NCI-H524 (cell line): ENCODE data around the gene VAPB.
"Not testable (repeated sequence)": the region's sequence is repeated elsewhere in the genome, so short reads cannot be mapped to it uniquely, and the experiment has no call there.

Source experiments
- DNase-seq, 2 experiments: peaks; one replicate each; lab custom pipeline; 2025; lab: John Stamatoyannopoulos, UW

VAPB gene, protein sequence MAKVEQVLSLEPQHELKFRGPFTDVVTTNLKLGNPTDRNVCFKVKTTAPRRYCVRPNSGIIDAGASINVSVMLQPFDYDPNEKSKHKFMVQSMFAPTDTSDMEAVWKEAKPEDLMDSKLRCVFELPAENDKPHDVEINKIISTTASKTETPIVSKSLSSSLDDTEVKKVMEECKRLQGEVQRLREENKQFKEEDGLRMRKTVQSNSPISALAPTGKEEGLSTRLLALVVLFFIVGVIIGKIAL

DNA sequence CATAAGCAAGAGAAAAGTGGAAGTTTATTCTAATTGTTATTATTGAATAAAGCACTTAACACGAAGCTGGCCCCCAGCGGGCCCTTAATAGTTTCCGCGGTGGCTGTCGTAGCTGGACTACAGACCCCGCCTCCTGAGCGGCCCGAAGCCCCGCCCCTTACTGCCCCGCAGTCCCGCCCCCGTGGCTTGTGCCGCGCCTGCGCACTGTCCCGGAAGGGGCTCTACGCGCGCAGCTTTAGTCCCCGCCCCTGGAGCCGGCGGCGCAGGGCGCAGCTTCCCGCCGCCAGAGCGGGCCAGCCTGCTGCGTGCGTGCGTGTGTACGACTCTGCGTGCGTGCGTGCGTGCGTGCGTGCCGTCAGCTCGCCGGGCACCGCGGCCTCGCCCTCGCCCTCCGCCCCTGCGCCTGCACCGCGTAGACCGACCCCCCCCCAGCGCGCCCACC lies at the start of gene VAPB:
Gene VAPB (plus strand): TSS at position 348 of the 442 bp plus-strand sequence. CDS start 231 bp downstream, outside the sequence.
- peak; percentile 83 to 92 for DNase-seq

DNA sequence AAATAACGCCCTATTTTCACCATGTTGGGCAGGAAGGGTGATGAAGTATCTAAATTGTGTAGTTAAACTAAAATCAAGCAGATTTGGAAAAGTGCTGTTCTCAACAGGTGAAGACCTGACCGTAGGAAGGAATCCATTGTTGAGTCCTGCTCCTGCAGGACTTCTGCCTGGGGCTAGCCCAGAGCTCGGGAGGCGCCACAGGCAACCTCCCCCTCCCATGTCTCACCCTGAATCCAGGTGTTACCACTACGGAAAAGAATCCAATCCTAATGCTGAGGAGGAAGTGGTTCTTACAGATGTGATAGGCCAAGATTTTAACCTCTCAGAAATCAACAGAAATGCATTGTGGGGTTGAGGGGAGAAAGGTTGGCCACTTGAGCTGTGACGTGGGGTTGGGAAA lies 49.3 kb upstream of the VAPB start:
- DNase-seq, result no peak

DNA sequence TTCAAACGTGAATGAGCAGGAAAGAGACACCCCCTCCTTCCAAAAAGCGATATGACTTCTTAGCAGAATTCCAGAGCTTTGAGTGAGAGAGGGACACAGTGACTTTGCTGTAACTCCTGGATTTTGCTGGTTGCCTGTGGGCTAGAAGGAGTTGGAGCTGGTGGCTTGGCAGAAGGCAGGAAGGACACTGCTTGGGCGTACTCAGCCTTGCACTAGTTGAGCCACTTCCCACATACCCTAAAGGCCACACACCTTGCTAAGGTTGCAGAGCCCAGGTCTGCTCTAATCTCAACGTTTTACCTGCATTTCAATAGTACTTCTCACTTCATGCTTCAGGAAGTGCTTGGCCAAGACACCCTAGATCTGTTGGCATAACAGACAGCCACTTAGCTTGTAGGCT lies 48.9 kb upstream of the VAPB start:
- DNase-seq, result no peak

DNA sequence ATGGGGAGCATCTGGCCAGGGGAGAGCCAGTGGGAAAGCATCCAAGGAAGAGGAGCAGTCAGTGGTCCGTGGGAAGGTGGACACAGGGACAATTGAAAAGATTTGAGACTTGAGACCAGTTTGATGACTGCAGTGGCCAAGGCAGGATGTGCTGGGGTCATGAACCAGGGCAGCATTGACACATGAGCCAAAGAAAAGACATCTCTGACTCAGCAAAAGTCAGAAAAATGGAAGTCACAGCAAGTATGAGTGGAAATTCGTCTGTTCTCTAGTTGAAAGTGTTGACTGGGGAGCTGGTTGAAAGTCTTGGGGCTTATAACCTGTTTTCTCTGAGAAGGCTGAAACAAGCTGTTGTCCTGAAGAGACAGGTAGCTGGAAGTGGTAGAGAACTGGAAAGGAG lies 48.2 kb upstream of the VAPB start:
- no peak for DNase-seq

DNA sequence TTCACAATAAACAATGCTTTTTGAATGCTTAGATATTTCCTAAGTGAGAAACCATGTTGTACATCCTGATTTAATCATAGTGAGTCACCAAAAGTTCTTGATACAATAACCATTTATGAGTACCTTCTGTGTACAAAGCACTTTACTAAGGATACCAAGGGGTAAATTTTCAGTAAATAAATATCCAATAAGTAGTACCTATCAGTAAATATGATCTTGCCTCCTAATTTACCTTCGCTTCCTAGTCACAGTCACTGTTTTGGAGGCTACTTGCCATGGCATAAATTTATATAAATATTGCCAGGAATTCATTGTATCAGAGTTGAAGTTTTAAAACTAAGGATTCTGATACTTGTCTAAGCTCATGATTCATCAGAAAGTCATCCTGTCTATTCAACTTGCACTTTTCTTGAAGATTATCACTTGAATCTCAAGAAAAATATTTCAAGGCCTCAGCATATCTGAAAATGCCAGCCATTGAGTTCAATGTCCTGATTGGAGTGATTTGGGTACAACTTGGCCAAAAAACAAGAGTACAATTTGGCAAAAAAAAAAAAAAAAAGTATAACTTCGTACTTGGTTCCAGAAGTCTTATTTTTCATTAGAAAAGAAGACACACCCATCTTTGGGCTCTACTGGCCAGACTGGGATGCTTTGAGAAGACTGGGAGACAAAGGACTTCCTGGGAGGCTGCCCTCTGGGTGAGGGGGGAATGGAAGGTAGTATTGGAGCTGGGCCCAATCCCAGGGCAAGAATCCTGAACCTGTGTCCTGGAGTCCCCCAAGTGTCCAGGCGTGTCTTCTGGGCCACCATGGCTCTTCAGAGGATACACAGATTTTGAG lies 46.7 kb upstream of the VAPB start:
- DNase-seq, result no peak

DNA sequence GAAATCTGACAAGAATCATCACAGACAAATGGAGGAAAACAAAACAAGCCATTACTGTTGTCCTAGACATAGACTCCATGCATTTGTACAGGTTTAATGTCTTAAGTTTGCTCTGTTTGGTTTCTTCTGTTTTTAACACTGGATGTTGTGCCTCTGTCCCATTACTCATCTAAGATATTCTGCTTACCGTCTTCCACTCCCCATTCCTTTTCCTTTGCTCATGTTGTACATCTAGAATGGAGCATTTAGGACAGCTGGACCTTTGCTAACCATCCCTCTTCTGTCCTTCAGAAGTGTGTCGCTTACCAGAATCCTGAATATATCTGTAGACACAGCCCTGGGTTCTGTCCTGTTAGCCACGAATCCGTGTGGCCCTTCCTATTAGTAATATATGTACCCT lies 44.3 kb upstream of the VAPB start:
- no peak for DNase-seq

DNA sequence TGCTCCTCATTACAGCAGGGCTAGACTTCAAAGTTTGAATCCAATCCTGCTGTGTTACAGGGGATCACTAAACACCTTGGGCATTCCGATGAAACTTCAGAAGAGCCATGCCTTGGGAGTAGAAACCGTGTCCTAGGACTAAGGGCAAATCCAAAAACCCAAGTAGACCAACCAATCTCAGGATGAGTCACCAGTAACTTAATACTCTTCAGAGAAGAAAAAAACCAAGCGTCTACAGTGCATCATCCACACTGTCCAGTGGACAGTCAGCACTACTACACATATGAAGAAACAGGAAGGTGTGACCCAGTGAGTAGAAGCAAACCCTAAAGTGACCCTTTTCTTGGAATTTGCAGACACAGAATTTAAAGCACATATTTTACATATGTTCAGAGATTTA lies 39.5 kb upstream of the VAPB start:
- no peak for DNase-seq

DNA sequence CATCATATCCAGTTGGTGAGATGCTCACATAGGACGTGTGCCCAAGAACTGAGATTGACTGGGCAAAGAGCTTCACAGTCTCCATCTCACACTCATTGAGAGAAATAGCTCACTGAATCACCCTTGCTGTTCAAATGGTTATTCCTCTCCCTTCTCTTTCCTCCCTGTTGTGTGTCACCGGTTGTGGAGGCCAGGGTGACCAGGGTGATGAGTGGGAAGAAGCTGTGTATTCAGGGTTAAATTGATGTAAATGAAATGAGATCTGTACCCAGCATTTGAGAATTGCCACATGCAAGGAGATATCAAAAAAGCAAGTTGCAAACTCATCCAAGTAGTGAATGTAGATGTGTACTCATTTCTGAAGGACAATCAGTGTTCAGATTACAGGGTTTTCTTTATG lies 36.6 kb upstream of the VAPB start:
- DNase-seq, result no peak

DNA sequence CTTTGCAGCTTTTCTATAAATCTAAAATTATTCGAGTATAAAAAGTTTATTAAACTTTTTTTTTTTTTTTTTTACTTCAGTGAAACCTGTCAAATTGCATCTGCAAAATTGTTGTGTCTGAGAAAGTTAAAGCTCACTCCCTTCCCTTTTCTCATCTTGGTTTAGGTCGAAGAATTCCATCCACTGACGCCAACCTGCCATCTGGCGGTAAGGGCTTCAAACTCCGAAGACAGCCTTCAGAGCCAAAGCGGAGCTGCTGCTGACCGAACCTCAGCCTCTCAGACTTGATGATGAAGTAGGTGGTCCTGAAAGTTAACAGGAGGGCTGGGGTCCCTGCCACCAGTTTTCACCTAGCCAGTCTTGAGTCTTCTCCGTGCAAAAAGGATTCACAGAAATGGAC lies 29.6 kb upstream of the VAPB start:
- DNase-seq, result no peak

DNA sequence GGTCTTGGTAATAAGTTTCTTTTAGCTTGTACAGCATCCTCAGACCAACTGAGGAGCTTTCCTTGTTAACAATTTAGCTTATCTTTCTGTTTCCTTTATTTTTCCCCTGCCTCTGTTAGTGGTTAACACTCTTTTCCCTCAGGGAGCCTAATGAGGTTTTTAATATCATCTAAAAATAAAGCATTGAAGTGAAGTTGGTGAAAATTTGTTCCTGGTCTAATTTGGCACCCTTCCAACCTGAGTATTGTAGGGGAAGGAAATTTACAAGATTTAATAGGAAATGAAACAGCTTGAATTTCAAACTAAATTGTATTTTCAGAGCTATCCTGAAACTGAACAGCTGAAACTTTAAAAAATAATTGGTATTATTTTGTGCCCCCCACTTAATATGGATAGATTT lies 28.1 kb upstream of the VAPB start:
- no peak for DNase-seq

DNA sequence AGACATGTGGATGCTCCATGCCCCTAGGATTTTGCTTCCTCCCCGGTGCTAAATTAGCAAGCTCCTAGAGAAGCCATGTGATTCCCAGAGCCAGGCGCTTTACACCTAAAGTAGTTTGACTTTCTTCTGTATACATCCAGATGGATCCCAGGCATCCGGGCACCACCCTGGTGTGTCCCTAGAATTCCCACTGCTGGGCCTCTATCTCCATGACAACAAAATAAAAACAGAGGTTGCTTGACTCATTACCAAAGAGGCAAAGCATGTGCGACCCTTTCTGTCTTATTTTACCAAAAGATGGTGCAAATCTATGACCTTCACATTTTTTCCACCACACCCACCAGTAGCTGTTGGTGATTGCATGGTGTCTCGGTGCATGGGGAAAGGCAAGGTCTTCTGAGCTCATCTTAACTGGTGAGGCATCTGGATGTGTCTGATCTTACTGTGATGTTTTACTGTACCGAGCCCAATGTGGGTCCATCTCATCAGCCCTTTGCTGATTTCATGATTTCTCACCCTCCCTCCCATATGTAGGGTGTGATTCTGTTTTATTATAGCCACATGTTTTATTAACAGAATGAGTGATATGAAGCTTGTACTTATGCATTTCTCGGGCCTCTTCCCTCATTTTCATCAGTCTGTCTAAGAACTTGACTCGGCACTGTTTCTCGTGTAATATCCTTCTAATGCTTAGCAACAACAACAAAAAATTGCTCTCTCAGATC lies 27.4 kb upstream of the VAPB start:
- DNase-seq, result no peak

DNA sequence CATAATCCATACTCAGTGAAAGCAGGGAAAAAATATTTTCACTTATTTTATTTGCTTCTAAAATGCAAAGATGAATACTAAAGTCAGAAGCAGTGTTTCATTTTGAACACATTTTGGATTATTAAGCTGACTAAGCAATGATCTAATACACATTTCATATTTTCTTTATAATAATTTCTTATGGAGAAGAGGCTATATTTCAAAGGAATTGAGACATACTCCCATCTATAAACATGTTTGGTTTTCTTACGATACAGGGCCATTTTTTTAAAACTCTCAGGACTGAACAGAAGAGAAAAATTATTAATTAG lies 26.9 kb upstream of the VAPB start:
- DNase-seq, result no peak

DNA sequence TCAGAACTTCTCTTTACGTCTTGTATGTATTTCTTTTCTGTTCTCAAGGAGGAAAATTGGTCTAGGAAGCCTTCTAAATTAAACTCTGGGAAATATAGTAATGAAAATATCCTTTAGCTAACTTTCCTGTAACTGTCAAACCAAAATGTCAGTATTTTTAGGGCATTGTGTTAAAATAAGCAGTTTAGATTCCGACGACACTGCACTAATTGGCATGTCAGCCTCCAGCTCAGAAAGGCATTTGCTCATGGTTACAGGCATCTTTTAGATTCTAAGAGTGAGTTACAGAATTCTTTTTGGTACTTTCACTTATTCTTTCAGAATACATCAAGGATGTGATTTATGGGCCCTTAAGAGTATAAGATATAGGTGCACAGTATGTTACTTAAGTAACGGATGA lies 26.1 kb upstream of the VAPB start:
- no peak for DNase-seq

DNA sequence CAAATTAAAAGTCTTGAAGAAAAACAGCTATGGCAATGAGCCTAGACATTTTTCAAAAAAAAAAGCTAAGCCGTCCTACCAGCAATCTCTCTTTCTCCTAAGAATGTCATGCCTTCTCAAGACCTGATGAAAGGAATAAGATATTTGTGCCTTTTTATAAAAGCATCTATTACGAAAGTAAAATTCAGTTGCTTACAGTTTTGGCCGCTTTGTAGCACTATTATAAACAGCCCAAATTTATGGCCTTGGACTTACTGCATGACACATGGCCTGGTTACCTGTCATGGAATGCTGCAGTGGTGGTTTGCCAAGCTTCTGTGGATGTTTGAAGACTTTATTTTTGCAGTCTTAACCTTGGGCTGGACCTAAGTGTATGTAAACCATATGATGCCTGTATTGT lies 22.2 kb upstream of the VAPB start:
- no peak for DNase-seq

DNA sequence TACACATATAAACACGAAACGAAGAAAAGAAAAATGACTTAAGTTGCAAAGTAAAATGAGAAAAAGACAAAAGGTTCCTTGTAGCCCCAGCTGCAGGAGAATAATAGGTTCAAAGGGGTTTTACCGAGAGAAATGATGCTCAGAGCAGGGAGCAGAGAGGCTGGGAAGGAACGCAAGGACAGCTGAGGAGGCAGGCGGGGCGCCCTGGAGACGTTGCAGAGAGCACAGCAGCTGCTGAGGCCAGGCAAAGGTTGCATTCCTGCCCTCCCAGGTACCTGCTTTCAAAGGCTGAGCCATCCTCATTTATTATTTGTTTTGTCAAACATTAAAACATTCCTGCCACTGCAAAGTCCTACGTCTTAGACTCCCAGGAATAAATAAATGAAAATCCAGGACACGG lies 16.2 kb upstream of the VAPB start:
- no peak for DNase-seq

DNA sequence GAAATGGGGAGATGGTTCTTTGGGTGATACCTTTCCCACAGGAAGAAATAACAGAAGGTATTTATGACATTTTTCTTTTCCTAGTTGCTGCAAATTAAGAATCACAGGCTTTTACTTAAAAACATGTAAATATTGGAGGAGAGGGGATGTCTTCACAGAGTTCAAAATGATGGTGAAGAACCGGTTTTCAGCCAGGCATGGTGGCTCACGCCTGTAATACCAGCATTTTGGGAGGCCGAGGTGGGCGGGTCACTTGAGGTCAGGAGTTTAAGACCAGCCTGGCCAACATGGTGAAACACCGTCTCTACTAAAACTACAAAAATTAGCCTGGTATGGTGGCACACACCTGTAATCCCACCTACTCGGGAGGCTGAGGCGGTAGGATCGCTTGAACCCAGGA lies 15.7 kb upstream of the VAPB start:
- DNase-seq, result not testable (repeated sequence)

DNA sequence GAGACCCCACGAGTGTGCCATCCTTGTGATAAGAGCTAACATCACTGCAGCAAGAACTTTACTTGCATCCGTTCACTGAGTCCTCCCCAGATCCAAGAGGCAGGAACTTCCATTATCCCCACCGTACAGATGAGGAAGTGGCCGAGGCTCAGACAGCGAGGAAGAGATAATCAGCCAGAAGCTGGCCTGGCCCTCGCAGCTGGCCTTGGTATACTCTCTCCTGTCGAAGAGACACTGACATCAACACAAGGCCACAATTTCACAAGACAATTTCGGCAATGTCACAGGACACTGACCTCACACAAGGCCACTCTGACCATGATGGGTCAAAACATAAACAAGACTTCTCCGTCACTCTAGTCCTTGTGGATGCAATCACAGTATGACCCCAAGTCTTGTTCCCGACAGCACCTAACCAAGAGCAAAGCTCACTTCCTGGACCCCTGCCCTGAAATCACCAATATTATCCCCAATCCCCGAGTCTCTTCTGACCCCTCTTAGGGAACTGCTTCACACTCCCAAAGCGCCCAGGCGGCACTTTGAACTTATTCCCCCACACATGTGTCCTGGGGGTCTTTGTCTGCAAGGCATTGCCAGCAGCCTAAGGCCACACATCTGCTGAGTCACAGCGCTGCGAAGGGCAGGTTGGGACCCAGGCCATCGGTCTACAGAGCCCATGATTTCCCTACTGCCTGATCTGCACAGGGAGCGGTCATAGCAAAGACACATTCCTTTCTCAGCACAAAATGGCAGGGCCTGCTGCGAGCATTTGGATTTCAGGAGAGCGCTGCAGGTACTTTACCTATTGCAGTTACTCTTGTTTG lies 14.8 kb upstream of the VAPB start:
- DNase-seq, result no peak

DNA sequence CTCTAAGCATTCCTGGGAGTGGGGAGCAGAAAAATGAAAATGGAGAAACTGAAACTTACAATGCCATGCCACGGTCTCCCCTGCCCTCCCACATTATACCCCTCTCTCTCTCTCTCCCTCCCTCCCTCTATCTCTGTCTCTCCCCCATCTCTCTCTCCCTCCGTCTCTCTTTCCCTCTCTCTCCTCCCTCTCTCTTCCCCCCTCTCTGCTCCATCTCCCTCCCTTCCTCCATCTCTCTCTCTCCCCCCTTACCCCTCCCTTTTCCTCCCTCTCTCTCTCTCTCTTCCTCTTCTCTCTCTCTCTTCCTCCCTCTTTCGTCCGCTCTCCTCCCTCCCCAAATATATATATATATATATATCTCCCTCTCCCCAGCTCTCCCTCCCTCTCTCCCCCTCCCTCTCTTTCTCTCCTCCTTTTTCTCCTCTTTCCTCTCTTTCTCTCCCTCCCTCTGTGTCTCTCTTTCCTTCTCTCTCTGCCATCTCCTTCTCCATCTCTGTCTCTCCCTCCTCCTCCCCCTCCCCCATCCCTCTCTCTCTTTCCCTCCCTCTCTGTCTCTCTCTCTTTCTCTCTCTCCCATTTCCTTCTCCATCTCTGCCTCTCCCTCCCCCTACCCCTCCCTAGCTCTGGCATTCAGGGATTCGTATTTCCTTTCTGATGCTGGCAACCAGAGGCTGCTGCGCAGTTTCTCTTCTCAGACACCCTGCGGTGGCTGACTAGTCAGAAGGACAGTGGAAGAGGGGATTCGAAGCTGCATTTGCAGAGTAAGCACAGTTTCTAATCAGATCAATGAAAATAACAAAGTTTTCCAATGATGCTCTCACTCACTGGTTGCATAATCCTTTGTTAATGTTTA lies 13.9 kb upstream of the VAPB start:
- no peak for DNase-seq

DNA sequence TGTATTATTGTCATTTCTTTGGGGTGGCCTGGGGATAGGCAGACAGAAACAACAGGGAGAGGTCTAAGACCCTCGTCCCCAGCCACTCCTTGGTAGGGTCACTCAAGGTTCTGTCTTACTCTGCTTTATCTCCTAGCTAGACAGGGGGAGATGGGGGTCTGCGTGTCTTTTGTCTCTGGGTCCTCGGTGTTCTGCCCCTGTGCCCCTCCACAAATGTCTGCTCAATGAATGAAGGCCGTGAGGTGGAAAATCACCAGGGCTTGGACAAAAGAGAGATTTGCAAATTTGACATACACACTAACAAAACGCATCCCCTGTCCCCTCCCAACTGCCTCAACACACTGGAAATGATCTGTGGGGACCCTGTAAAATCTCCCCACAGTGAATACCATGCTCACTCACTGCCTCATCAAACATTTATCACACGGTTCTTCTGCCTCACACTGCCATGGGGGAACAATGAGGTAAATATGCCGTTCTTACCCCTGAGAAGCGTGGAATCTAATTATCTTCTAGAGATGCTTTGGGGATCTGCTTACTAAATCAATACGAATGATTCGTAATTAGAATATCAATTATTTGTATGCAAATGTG lies 13.2 kb upstream of the VAPB start:
- DNase-seq, result no peak

DNA sequence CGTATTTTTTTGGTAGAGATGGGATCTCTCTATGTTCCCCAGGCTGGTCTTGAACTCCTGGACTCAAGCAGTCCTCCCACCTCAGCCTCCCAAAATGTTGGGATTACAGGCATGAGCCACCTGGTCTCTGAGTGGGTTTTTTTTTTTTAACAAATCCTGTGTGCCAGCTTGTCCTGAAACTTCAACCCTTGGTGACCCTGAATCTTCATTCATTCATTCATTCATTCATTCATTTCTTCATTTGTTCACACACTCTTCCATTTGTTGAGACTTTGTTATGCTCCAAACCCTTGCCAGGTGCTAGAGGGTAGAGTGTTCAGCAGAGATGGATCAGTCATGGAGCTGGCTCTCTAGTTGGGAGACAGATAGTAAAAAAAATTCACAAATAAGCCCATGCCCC lies 12.0 kb upstream of the VAPB start:
- no peak for DNase-seq
